Activated naive CD4-positive, alpha-beta T cell treated with anti-CD3 and anti-CD28 coated beads for 36 hours (primary cell): ENCODE measurements around the gene COA3. TPM values are rescaled to one million over a fixed set of nuclear protein-coding genes. Genes with fewer than 3 reads are reported as not detected.

Experiments
- CTCF ChIA-PET: fragments of 350-600 bp; sonication (Branson Sonifier 250); formaldehyde crosslinking; loops from one replicate; lab custom pipeline; 2021; ENCODE audit warnings: antibody characterized with exemption; lab: Charles Lee
- DNase-seq: peaks from one replicate; pipeline ENCODE4 v3.0.0-alpha.2; 2020
- H3K27ac Mint-ChIP-seq: one replicate; pipeline ENCODE4 v1.8.0; 2021; ENCODE audit warnings: mild to moderate bottlenecking, mixed read lengths
- H3K27me3 Mint-ChIP-seq: one replicate; pipeline ENCODE4 v1.8.0; 2021; ENCODE audit warnings: low read depth, mixed read lengths
- H3K36me3 Mint-ChIP-seq: one replicate; pipeline ENCODE4 v1.8.0; 2021; ENCODE audit warnings: low read depth, mixed read lengths
- H3K4me1 Mint-ChIP-seq: one replicate; pipeline ENCODE4 v1.8.0; 2021; ENCODE audit warnings: low read depth, mixed read lengths
- H3K4me3 Mint-ChIP-seq: one replicate; pipeline ENCODE4 v1.8.0; 2021; ENCODE audit warnings: mild to moderate bottlenecking, moderate library complexity, mixed read lengths
- H3K9me3 Mint-ChIP-seq: one replicate; pipeline ENCODE4 v1.8.0; 2021; ENCODE audit warnings: mixed read lengths
- intact Hi-C: fragments of 100-400 bp; cut with micrococcal nuclease; formaldehyde crosslinking; loops from one replicate; pipeline ENCODE4 v1.15.1; 2023
- total RNA-seq, 2 experiments: library from RNA; stranded (reverse); gene quantifications; one replicate each; pipeline ENCODE4 v1.2.3, GENCODE V29; 2021

The COA3 gene
- total RNA-seq, 2 experiments from 2014 or later: 23.7 to 24.4 TPM

GRCh38 chr17:42809250-42809649, 10.7 kb upstream of the COA3 start:
- Mint-ChIP-seq H3K4me3 (no peak overlapping the region), H3K27ac (peak overlapping the region; percentile 1), H3K27me3 (no peaks in the 10 kb centered on the region), H3K4me1 (no peaks in the 10 kb centered on the region), H3K36me3 (peaks cover 20% of the 10 kb centered on the region), H3K9me3 (no peaks in the 10 kb centered on the region)
- CTCF ChIA-PET: interaction anchor here (1.4 kb wide), 1 partner anchor 11 kb away, joined by 3 read pairs; no protein-coding TSS in a partner anchor
- no peak for DNase-seq
- intact Hi-C loops: no loop called here

GRCh38 chr17:42806249-42806648, 7.7 kb upstream of the COA3 start:
- no peaks in the 10 kb centered on the region for H3K9me3 Mint-ChIP-seq
- DNase-seq: no peak
- intact Hi-C loops: no loop called here
- H3K27me3 Mint-ChIP-seq: no peaks in the 10 kb centered on the region
- CTCF ChIA-PET: interaction anchor here (0.9 to 1.3 kb wide), 3 partner anchors 12 to 17 kb away, joined by 3 to 8 read pairs (median 6); partner anchors contain the start of gene BECN1
- H3K27ac Mint-ChIP-seq: no peak overlapping the region
- H3K4me3 Mint-ChIP-seq: no peak overlapping the region
- no peaks in the 10 kb centered on the region for H3K4me1 Mint-ChIP-seq
- H3K36me3 Mint-ChIP-seq: peaks cover 8% of the 10 kb centered on the region

- H3K4me1 Mint-ChIP-seq: no peaks in the 10 kb centered on the region
- DNase-seq: no peak
- H3K27me3 Mint-ChIP-seq: no peaks in the 10 kb centered on the region
- H3K4me3 Mint-ChIP-seq: no peak overlapping the region
- peaks cover 2% of the 10 kb centered on the region for H3K36me3 Mint-ChIP-seq
- H3K9me3 Mint-ChIP-seq: no peaks in the 10 kb centered on the region
- CTCF ChIA-PET: interaction anchor here (0.9 kb wide), 1 partner anchor 14 kb away, joined by 3 read pairs; no protein-coding TSS in a partner anchor
- intact Hi-C loops: no loop called here
- no peak overlapping the region for H3K27ac Mint-ChIP-seq
Observed at GRCh38 chr17:42804918-42805367, 6.4 kb upstream of the COA3 start.

GRCh38 chr17:42803074-42803883, 4.8 kb upstream of the COA3 start:
- Mint-ChIP-seq H3K4me1 (peaks cover 6% of the 10 kb centered on the region), H3K27me3 (no peaks in the 10 kb centered on the region), H3K27ac (no peak overlapping the region), H3K9me3 (peaks cover 2% of the 10 kb centered on the region), H3K36me3 (peaks cover 3% of the 10 kb centered on the region), H3K4me3 (no peak overlapping the region)
- intact Hi-C loops: no loop called here
- DNase-seq: no peak
- CTCF ChIA-PET: interaction anchor here (0.9 to 1.5 kb wide), 2 partner anchors 15 to 17 kb away, joined by 3 to 4 read pairs; no protein-coding TSS in a partner anchor

GRCh38 chr17:42798011-42798382, 507 bp downstream of the COA3 start:
- no peaks in the 10 kb centered on the region for H3K27me3 Mint-ChIP-seq
- H3K4me1 Mint-ChIP-seq: peaks cover 21% of the 10 kb centered on the region
- no peak overlapping the region for H3K27ac Mint-ChIP-seq
- H3K4me3 Mint-ChIP-seq: peak overlapping the region; percentile 91
- H3K36me3 Mint-ChIP-seq: peaks cover 3% of the 10 kb centered on the region
- peaks cover 2% of the 10 kb centered on the region for H3K9me3 Mint-ChIP-seq
- intact Hi-C loops: loop anchor here (1.0 to 2.0 kb wide), 3 partner anchors 26 to 53 kb away; partner anchors contain the start of genes BECN1, EZH1 and PSME3
- no peak for DNase-seq
- CTCF ChIA-PET: interaction anchor here (0.6 to 1.3 kb wide), 4 partner anchors 27 to 220 kb away, joined by 3 to 6 read pairs (median 3); partner anchors contain the start of gene PSMC3IP

- intact Hi-C loops: loop anchor here (1.0 to 2.0 kb wide), 3 partner anchors 27 to 53 kb away; partner anchors contain the start of genes BECN1, EZH1 and PSME3
- CTCF ChIA-PET: interaction anchor here (0.6 to 1.3 kb wide), 4 partner anchors 28 to 219 kb away, joined by 3 to 6 read pairs (median 3); partner anchors contain the start of gene PSMC3IP
- Mint-ChIP-seq H3K27ac (no peak overlapping the region), H3K4me1 (peaks cover 21% of the 10 kb centered on the region), H3K4me3 (peak overlapping the region; percentile 91), H3K27me3 (no peaks in the 10 kb centered on the region), H3K9me3 (peaks cover 2% of the 10 kb centered on the region), H3K36me3 (peaks cover 3% of the 10 kb centered on the region)
- no peak for DNase-seq
Observed at GRCh38 chr17:42797067-42798007, 1.2 kb downstream of the COA3 start.

GRCh38 chr17:42796066-42796758, 2.3 kb downstream of the COA3 start:
- Mint-ChIP-seq H3K27ac (no peak overlapping the region), H3K27me3 (no peaks in the 10 kb centered on the region), H3K4me1 (peaks cover 21% of the 10 kb centered on the region), H3K4me3 (no peak overlapping the region), H3K9me3 (peaks cover 2% of the 10 kb centered on the region), H3K36me3 (peaks cover 3% of the 10 kb centered on the region)
- intact Hi-C loops: no loop called here
- CTCF ChIA-PET: interaction anchor here (0.9 kb wide), 1 partner anchor 11 kb away, joined by 3 read pairs; no protein-coding TSS in a partner anchor
- no peak for DNase-seq

GRCh38 chr17:42795465-42795864, 3.0 kb downstream of the COA3 start:
- Mint-ChIP-seq H3K27me3 (peaks cover under 1% of the 10 kb centered on the region), H3K9me3 (peaks cover 2% of the 10 kb centered on the region), H3K4me3 (no peak overlapping the region), H3K36me3 (peaks cover 3% of the 10 kb centered on the region), H3K27ac (no peak overlapping the region), H3K4me1 (peaks cover 21% of the 10 kb centered on the region)
- CTCF ChIA-PET: no interaction called here
- no peak for DNase-seq
- intact Hi-C loops: no loop called here

GRCh38 chr17:42795061-42795460, 3.4 kb downstream of the COA3 start:
- CTCF ChIA-PET: no interaction called here
- intact Hi-C loops: no loop called here
- Mint-ChIP-seq H3K4me1 (peaks cover 21% of the 10 kb centered on the region), H3K27me3 (peaks cover 2% of the 10 kb centered on the region), H3K4me3 (no peak overlapping the region), H3K27ac (no peak overlapping the region), H3K9me3 (peaks cover 2% of the 10 kb centered on the region), H3K36me3 (peaks cover 3% of the 10 kb centered on the region)
- DNase-seq: no peak

GRCh38 chr17:42792545-42792944, 6.0 kb downstream of the COA3 start:
- Mint-ChIP-seq H3K9me3 (no peaks in the 10 kb centered on the region), H3K27ac (no peak overlapping the region), H3K36me3 (no peaks in the 10 kb centered on the region), H3K4me1 (peaks cover 11% of the 10 kb centered on the region), H3K4me3 (no peak overlapping the region), H3K27me3 (peaks cover 8% of the 10 kb centered on the region)
- intact Hi-C loops: no loop called here
- no peak for DNase-seq
- CTCF ChIA-PET: no interaction called here

GRCh38 chr17:42791948-42792347, 6.6 kb downstream of the COA3 start:
- no peaks in the 10 kb centered on the region for H3K9me3 Mint-ChIP-seq
- H3K27ac Mint-ChIP-seq: no peak overlapping the region
- CTCF ChIA-PET: interaction anchor here (0.6 kb wide), 1 partner anchor 100 kb away, joined by 3 read pairs; no protein-coding TSS in a partner anchor
- no peak overlapping the region for H3K4me3 Mint-ChIP-seq
- H3K4me1 Mint-ChIP-seq: peaks cover 7% of the 10 kb centered on the region
- no peaks in the 10 kb centered on the region for H3K36me3 Mint-ChIP-seq
- no peak for DNase-seq
- intact Hi-C loops: no loop called here
- H3K27me3 Mint-ChIP-seq: peaks cover 10% of the 10 kb centered on the region
